Measurements from ENCODE around the gene ZNF280D.

The ZNF280D gene

DNA sequence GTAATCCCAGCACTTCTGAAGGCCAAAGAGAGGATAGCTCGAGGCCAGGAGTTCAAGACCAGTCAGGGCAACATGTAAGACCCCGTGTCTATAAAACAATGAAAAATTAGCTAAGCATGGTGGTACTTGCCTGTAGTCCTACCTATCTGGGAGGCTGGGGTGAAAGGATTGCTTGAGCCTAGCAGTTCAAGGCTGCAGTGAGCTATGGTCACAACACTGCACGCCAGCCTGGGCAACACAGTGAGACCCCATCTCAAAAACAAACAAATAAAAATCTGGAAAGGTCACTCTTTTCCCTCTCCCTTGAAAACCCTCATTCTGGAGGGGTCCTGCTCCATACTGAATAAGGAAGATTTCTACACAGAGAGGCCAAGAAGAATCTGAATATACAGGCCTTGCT, 43.5 kb upstream of the ZNF280D start:
- Histone ChIP-seq H3K36me3 (no peaks in the 10 kb centered on the region), H3K27ac (no peak overlapping the region), H3K4me3 (ENCODE audit: low read depth, low read length) (no peak overlapping the region), H3K27me3 (ENCODE audit: insufficient read depth, low read depth, severe bottlenecking) (no peaks in the 10 kb centered on the region), H3K9me3 (ENCODE audit: severe bottlenecking) (peaks cover 4% of the 10 kb centered on the region)
- TF ChIP-seq, protein P1, sequence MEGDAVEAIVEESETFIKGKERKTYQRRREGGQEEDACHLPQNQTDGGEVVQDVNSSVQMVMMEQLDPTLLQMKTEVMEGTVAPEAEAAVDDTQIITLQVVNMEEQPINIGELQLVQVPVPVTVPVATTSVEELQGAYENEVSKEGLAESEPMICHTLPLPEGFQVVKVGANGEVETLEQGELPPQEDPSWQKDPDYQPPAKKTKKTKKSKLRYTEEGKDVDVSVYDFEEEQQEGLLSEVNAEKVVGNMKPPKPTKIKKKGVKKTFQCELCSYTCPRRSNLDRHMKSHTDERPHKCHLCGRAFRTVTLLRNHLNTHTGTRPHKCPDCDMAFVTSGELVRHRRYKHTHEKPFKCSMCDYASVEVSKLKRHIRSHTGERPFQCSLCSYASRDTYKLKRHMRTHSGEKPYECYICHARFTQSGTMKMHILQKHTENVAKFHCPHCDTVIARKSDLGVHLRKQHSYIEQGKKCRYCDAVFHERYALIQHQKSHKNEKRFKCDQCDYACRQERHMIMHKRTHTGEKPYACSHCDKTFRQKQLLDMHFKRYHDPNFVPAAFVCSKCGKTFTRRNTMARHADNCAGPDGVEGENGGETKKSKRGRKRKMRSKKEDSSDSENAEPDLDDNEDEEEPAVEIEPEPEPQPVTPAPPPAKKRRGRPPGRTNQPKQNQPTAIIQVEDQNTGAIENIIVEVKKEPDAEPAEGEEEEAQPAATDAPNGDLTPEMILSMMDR (IDR thresholded peaks at IDR 0.05; ENCODE audit: low read depth, low read length) = no peak
- no peak for DNase-seq

DNA sequence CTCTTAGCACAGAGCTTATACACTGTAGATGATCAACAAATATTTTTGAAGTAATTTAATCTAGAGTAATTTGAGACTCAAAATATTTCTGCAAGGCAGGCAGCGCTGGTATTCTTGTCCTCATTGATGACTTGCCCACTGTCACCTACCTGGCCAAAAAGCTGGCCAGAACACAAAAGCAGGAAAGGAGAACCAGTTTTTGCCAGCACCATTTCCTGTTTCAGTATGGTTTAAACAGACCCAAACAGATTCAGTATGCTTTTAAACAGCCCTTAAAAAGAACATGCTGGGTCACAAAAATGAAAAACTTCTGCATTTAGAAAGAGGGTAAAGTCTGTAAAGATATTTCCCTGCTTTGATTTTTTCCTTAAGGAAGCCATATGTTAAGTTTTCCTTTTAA, 42.3 kb upstream of the ZNF280D start:
- DNase-seq = no peak
- no peak overlapping the region for H3K27ac ChIP-seq
- H3K36me3 ChIP-seq = no peaks in the 10 kb centered on the region
- peaks cover 10% of the 10 kb centered on the region for H3K9me3 ChIP-seq (ENCODE audit: severe bottlenecking)
- TF ChIP-seq, protein P1 (IDR thresholded peaks at IDR 0.05; ENCODE audit: low read depth, low read length) = no peak
- no peaks in the 10 kb centered on the region for H3K27me3 ChIP-seq (ENCODE audit: insufficient read depth, low read depth, severe bottlenecking)
- no peak overlapping the region for H3K4me3 ChIP-seq (ENCODE audit: low read depth, low read length)

DNA sequence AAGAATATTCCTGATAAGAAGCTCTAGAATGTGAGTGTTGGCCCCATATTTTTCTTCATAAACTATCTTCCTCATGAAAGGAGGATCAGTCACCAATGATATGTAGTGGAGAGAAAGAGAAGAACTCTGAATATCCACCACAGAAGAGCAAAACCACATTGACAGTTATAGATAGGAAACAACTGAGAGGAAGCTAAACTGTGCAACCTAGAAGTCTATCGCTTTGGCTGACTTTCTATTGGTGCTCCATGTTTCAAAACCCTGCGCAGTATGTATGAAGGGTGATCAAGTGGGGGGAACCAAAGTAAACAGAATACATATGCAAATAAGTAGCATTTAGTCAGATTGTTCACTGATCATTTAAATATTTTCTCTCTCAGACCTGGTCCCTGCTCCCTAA, 41.0 kb upstream of the ZNF280D start:
- Histone ChIP-seq H3K27me3 (ENCODE audit: insufficient read depth, low read depth, severe bottlenecking) (no peaks in the 10 kb centered on the region), H3K27ac (no peak overlapping the region), H3K9me3 (ENCODE audit: severe bottlenecking) (peaks cover 10% of the 10 kb centered on the region), H3K4me3 (ENCODE audit: low read depth, low read length) (no peak overlapping the region), H3K36me3 (no peaks in the 10 kb centered on the region)
- DNase-seq = no peak
- TF ChIP-seq, protein P1 (IDR thresholded peaks at IDR 0.05; ENCODE audit: low read depth, low read length) = no peak

DNA sequence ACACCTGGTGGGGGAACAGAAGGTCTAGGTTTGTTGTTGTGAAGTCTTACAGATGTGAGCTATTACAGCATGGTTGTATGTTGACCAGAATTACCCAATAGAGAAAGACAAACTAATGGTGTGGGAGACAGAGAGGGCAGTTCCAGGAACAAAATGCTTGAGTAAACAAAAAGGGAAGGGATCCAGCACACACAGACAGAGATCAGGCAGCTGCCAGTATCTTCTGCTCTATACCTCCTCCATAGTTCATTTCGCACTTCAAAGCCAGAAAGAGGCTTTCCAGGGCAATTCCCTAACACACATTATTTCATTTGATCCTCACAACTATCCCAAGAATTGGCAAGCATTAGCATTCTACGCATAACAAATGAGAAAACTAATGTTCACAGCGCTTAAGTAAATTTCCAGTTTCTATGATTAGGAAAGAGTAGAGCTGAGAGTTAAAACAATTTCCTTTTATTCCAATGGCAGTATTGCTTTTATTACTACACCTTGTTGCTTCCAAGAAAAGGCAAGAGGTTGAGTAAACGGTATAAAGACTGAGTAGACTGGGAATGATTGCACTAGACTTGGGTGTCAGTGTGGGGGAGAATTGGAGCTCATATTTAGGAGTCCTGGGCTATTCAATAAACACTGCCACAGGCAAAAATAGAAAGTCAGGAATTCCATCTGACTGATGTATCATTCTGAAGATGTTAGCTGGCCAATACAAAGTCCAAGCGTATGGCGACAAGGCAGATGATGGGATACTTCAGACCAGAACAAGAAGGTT, 39.7 kb upstream of the ZNF280D start:
- no peak for DNase-seq
- TF ChIP-seq, protein P1 (IDR thresholded peaks at IDR 0.05; ENCODE audit: low read depth, low read length) = no peak
- no peaks in the 10 kb centered on the region for H3K36me3 ChIP-seq
- no peak overlapping the region for H3K27ac ChIP-seq
- peaks cover 11% of the 10 kb centered on the region for H3K9me3 ChIP-seq (ENCODE audit: severe bottlenecking)
- H3K27me3 ChIP-seq (ENCODE audit: insufficient read depth, low read depth, severe bottlenecking) = no peaks in the 10 kb centered on the region
- H3K4me3 ChIP-seq (ENCODE audit: low read depth, low read length) = no peak overlapping the region

DNA sequence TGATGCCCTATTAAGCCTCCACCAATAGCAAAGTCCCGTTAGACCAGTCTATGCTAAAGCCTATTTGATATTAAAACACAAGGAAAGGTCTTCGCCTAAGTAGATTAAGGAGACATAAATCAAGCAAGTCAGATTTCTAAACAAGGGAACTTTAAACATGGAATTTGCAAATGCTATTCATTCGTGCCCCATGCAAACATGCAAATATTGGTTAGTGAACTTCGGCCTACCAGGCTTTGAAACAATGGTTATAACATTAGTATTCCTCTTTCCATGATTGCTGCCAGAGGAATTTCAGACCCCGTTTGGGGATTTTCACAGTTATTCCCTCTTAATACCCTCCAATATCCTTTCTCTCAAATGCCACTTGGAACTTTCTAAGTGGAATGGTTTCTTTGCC, 36.9 kb upstream of the ZNF280D start:
- Histone ChIP-seq H3K27ac (no peak overlapping the region), H3K36me3 (no peaks in the 10 kb centered on the region), H3K9me3 (ENCODE audit: severe bottlenecking) (peaks cover 13% of the 10 kb centered on the region), H3K27me3 (ENCODE audit: insufficient read depth, low read depth, severe bottlenecking) (no peaks in the 10 kb centered on the region), H3K4me3 (ENCODE audit: low read depth, low read length) (no peak overlapping the region)
- TF ChIP-seq, protein P1 (IDR thresholded peaks at IDR 0.05; ENCODE audit: low read depth, low read length) = no peak
- no peak for DNase-seq

DNA sequence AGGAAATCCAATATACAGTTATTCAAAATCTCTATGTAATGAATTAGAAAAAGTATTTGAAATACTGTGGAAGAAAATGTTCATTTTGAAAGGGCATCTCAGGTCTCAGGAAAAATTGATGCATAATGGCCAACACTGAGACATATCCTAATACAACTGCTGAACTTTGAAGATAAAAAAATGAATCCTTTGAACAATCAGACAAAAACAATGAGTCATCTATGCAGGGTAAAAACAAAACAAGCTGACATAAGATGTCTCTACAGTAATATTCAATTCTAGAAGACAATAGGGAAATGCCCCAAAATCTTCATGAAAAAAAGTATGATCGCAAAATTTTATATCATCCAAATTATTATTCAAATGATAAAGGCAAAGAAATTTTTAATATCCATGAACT, 34.0 kb upstream of the ZNF280D start:
- DNase-seq = no peak
- peaks cover 13% of the 10 kb centered on the region for H3K9me3 ChIP-seq (ENCODE audit: severe bottlenecking)
- no peaks in the 10 kb centered on the region for H3K27me3 ChIP-seq (ENCODE audit: insufficient read depth, low read depth, severe bottlenecking)
- no peak overlapping the region for H3K27ac ChIP-seq
- H3K36me3 ChIP-seq = no peaks in the 10 kb centered on the region
- no peak overlapping the region for H3K4me3 ChIP-seq (ENCODE audit: low read depth, low read length)
- TF ChIP-seq, protein P1 (IDR thresholded peaks at IDR 0.05; ENCODE audit: low read depth, low read length) = no peak

All from WERI-Rb-1 (cell line).